ENCODE data around the gene OGDH. TPM values are rescaled to one million over a fixed set of nuclear protein-coding genes. Genes with fewer than 3 reads are reported as not detected.

The OGDH gene
- total and polyA plus RNA-seq, 2 experiments from 2014 or later: 13.5 to 76.9 TPM

DNA sequence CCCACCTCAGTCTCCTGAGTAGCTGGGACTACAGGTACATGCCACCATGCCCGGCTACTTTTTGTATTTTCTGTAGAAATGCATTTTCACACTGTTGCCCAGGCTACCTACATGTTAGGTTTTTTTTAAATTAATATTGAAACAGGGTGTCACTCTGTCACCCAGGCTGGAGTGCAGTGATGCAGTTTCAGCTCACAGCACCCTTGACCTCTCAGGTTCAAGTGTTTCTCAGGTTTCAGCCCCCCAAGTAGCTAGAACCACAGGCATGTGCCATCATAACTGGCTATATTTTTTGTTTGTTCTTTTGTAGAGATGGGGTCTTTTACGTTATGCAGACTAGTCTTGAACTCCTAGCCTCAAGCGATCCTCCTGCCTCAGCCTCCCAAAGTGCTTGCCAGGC, 109.8 kb downstream of the OGDH start:
- H3K36me3 Mint-ChIP-seq (ENCODE audit: low read depth): peaks cover 2% of the 10 kb centered on the region; the same call in 2 of the 3 replicates
- Histone ChIP-seq H3K4me1 (ENCODE audit: insufficient read depth) (no peaks in the 10 kb centered on the region), H4K20me1 (replicated peaks; ENCODE audit: insufficient read depth) (no peaks in the 10 kb centered on the region; the same call in 1 of the 2 replicates), H3K36me3 (ENCODE audit: insufficient read depth) (no peaks in the 10 kb centered on the region), H3F3A (replicated peaks; ENCODE audit: low read depth) (no peaks in the 10 kb centered on the region), H3K79me2 (replicated peaks; ENCODE audit: insufficient read depth) (no peaks in the 10 kb centered on the region), H3K4me3 (no peak overlapping the region), H3K27ac (ENCODE audit: low read depth) (no peak overlapping the region), H3K9me2 (ENCODE audit: insufficient read depth) (no peaks in the 10 kb centered on the region), H3K27me3 (ENCODE audit: insufficient read depth) (no peaks in the 10 kb centered on the region), H3K4me2 (no peak overlapping the region), H2AFZ (no peak overlapping the region)
- no peak overlapping the region for H3K4me3 Mint-ChIP-seq
- no peak for TF ChIP-seq NANOG (IDR thresholded peaks at IDR 0.05; ENCODE audit: borderline replicate concordance)
- TF ChIP-seq, protein P1, sequence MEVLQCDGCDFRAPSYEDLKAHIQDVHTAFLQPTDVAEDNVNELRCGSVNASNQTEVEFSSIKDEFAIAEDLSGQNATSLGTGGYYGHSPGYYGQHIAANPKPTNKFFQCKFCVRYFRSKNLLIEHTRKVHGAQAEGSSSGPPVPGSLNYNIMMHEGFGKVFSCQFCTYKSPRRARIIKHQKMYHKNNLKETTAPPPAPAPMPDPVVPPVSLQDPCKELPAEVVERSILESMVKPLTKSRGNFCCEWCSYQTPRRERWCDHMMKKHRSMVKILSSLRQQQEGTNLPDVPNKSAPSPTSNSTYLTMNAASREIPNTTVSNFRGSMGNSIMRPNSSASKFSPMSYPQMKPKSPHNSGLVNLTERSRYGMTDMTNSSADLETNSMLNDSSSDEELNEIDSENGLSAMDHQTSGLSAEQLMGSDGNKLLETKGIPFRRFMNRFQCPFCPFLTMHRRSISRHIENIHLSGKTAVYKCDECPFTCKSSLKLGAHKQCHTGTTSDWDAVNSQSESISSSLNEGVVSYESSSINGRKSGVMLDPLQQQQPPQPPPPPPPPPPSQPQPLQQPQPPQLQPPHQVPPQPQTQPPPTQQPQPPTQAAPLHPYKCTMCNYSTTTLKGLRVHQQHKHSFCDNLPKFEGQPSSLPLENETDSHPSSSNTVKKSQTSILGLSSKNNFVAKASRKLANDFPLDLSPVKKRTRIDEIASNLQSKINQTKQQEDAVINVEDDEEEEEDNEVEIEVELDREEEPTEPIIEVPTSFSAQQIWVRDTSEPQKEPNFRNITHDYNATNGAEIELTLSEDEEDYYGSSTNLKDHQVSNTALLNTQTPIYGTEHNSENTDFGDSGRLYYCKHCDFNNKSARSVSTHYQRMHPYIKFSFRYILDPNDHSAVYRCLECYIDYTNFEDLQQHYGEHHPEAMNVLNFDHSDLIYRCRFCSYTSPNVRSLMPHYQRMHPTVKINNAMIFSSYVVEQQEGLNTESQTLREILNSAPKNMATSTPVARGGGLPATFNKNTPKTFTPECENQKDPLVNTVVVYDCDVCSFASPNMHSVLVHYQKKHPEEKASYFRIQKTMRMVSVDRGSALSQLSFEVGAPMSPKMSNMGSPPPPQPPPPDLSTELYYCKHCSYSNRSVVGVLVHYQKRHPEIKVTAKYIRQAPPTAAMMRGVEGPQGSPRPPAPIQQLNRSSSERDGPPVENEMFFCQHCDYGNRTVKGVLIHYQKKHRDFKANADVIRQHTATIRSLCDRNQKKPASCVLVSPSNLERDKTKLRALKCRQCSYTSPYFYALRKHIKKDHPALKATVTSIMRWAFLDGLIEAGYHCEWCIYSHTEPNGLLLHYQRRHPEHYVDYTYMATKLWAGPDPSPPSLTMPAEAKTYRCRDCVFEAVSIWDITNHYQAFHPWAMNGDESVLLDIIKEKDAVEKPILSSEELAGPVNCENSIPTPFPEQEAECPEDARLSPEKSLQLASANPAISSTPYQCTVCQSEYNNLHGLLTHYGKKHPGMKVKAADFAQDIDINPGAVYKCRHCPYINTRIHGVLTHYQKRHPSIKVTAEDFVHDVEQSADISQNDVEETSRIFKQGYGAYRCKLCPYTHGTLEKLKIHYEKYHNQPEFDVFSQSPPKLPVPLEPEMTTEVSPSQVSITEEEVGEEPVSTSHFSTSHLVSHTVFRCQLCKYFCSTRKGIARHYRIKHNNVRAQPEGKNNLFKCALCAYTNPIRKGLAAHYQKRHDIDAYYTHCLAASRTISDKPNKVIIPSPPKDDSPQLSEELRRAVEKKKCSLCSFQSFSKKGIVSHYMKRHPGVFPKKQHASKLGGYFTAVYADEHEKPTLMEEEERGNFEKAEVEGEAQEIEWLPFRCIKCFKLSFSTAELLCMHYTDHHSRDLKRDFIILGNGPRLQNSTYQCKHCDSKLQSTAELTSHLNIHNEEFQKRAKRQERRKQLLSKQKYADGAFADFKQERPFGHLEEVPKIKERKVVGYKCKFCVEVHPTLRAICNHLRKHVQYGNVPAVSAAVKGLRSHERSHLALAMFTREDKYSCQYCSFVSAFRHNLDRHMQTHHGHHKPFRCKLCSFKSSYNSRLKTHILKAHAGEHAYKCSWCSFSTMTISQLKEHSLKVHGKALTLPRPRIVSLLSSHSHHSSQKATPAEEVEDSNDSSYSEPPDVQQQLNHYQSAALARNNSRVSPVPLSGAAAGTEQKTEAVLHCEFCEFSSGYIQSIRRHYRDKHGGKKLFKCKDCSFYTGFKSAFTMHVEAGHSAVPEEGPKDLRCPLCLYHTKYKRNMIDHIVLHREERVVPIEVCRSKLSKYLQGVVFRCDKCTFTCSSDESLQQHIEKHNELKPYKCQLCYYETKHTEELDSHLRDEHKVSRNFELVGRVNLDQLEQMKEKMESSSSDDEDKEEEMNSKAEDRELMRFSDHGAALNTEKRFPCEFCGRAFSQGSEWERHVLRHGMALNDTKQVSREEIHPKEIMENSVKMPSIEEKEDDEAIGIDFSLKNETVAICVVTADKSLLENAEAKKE (CRISPR knock-in tag; IDR thresholded peaks at IDR 0.05): no peak
- TF ChIP-seq JUNB (IDR thresholded peaks at IDR 0.05; ENCODE audit: unreplicated experiment): no peak
- no peak for TF ChIP-seq EZH2 (IDR thresholded peaks at IDR 0.05; ENCODE audit: low read depth, unreplicated experiment)
- TF ChIP-seq, protein P2, sequence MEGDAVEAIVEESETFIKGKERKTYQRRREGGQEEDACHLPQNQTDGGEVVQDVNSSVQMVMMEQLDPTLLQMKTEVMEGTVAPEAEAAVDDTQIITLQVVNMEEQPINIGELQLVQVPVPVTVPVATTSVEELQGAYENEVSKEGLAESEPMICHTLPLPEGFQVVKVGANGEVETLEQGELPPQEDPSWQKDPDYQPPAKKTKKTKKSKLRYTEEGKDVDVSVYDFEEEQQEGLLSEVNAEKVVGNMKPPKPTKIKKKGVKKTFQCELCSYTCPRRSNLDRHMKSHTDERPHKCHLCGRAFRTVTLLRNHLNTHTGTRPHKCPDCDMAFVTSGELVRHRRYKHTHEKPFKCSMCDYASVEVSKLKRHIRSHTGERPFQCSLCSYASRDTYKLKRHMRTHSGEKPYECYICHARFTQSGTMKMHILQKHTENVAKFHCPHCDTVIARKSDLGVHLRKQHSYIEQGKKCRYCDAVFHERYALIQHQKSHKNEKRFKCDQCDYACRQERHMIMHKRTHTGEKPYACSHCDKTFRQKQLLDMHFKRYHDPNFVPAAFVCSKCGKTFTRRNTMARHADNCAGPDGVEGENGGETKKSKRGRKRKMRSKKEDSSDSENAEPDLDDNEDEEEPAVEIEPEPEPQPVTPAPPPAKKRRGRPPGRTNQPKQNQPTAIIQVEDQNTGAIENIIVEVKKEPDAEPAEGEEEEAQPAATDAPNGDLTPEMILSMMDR (conservative IDR thresholded peaks at IDR 0.05; ENCODE audit: low read depth in 2 of 2): no peak
- TF ChIP-seq ZNF331 (CRISPR knock-in tag; IDR thresholded peaks at IDR 0.05; ENCODE audit: low read depth): no peak
- no peak for TF ChIP-seq STAT1 (IDR thresholded peaks at IDR 0.05; ENCODE audit: unreplicated experiment)
- DNase-seq (ENCODE audit: low spot score) (no peak), ATAC-seq (no peak)
- H3K9me3 Mint-ChIP-seq: peaks cover 12% of the 10 kb centered on the region; the same call in 2 of the 3 replicates
- peaks cover 5% of the 10 kb centered on the region for H3K27me3 Mint-ChIP-seq (ENCODE audit: insufficient read depth, low read depth, poor library complexity)
- peaks cover 3% of the 10 kb centered on the region; the same call in 2 of the 3 replicates for H3K4me1 Mint-ChIP-seq
- H3K27ac Mint-ChIP-seq: no peak overlapping the region

Data from GM23338 (cell line).